Skeletal muscle cell (primary cell): Measurements from ENCODE around the gene WDFY1.

Experiments
- DNase-seq: peaks from one replicate; pipeline ENCODE4 v3.0.0-alpha.2; 2010; ENCODE audit warnings: low read depth
- H3K4me3 ChIP-seq: 2 replicates; pipeline ENCODE4 v1.5.1; 2011; ENCODE audit warnings: low read depth, mild to moderate bottlenecking, control low read depth, low read length, moderate library complexity

WDFY1 gene, protein sequence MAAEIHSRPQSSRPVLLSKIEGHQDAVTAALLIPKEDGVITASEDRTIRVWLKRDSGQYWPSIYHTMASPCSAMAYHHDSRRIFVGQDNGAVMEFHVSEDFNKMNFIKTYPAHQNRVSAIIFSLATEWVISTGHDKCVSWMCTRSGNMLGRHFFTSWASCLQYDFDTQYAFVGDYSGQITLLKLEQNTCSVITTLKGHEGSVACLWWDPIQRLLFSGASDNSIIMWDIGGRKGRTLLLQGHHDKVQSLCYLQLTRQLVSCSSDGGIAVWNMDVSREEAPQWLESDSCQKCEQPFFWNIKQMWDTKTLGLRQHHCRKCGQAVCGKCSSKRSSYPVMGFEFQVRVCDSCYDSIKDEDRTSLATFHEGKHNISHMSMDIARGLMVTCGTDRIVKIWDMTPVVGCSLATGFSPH

DNA sequence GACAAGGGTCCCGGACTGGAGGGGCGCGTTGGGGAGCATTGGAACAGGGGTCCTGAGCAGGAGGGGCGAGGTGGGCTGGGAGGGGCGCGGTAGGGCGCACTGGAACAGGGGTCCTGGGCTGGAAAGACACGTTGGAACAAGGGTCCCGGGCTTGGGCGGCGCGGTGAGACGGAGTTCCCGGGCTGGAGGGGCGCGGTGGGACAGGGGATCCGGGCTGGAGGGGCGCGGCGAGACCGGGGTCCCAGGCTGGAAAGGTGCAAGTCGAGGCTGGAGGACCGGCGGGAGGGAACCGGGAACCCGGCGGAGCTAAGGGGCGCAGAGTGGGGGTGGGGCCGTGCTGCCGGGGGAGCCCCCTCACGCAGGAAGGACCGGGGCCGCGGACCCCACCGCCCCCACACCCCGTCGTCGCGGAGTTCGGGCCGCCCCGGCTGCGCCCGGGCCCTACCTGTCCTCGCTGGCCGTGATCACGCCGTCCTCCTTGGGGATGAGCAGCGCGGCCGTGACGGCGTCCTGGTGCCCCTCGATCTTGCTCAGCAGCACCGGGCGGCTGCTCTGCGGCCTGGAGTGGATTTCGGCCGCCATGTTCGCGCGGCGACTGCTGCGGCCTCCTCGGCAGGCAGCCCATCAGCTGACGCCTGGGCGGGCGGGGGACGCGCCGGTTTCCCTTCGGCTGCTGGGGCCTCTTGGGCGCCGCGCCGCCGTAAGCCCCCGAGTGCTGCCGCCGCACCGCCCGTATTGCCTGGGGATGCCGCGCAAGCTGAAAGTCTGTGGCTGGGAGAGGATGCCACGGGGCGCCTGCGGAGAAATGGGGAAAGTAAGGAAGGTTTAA, at the start of gene WDFY1:
WDFY1 (minus strand) TSS at position 633 of the 829 bp plus-strand sequence; CDS start at position 582, 51 bp downstream.
- peak; percentile 67 for DNase-seq
- peak within 1 kb of the TSS; percentile 88 for H3K4me3 ChIP-seq

DNA sequence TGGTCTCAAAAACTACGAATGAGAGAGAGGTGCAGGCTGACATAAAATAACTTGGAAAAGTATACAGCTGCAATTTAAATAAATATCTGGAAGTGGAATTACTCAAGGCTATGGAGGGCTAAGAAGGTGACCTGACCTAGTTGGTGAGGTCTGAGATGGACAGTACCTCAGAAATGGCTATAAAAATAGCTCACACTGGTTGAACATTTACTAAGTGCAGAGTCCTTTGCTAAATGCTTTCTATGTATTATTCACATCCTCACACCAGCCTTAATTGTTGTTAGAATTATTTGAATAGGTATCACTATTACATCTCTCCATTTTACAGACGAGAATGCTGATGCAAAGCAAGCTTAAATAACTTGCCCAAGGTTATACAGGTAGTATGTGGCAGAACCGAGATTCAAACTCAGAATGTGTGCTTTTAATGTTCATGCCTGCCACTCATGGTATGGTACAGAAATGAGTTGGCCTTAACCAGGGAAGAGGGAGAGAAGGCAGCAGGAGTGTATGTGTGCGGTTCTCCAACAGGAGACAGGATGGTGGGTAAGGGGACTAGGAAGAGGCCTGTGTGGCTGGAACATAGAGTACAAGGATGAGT, 49.5 kb upstream of the WDFY1 start:
- no peak for DNase-seq
- no peak overlapping the region for H3K4me3 ChIP-seq

DNA sequence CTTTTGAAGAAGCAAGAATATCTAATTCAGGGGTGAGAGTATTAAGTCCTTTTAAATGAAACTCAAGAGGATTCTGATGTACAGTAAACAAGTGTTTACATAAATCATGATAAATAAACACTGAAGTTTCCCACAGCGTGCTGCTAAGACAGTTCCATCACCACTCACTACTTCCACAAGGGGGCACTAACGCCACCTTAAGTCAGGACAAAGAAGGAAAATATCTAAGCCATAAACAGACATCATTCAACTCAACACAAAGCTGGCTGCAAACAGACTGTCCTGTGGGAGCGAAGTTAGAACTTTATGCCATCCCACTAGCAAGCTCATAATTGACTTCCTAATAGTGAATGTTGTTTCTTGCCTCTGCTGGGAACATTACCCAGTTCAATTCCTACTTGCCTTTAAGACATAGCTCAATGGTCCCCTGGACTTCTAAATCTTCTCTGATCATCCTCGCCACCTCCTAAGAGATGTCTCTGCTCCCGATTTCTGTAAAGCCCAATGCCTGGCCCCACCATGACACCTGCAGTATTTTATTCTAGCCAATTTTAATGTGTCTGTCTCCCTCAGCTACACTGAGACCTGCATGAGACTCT, 48.6 kb upstream of the WDFY1 start:
- DNase-seq: peak; percentile 70
- no peak overlapping the region for H3K4me3 ChIP-seq

DNA sequence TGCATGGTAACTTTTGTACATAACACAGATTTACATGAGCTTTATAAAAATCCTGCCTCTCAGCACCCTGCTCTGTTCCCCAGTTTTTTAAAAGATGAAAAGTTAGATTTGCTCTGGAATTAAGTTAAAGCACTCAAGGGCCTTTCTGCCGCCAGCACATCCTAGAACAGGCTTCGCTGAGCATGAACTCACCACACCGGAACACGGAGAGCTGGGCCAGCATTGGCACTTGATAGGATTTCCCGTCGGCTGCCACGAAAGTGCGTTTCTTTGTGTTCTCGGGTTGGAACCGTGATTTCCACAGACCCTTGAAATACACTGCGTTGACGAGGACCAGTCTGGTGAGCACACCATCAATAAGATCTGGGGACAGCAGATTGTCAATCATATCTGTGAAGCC, 46.5 kb upstream of the WDFY1 start:
- DNase-seq: no peak
- H3K4me3 ChIP-seq: no peak overlapping the region

DNA sequence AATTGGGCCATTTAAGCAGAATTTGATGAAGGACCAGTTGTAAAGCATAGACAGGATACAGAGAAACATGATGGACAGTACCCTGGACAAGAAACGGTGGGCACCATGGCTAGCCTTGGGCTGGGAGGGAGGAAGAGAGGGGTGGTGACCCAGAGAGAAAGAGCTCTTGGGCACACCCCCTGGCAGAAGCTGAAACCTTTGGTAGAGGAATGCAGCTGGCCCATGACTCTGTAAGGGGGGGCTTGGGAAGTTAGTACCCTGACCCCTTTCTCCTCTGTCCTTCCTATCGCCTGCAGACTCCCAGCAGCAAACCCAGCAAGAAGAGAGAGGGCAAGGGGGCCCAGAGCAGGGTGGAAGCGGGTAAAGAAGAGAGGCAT, 44.7 kb upstream of the WDFY1 start:
- no peak for DNase-seq
- no peak overlapping the region for H3K4me3 ChIP-seq

DNA sequence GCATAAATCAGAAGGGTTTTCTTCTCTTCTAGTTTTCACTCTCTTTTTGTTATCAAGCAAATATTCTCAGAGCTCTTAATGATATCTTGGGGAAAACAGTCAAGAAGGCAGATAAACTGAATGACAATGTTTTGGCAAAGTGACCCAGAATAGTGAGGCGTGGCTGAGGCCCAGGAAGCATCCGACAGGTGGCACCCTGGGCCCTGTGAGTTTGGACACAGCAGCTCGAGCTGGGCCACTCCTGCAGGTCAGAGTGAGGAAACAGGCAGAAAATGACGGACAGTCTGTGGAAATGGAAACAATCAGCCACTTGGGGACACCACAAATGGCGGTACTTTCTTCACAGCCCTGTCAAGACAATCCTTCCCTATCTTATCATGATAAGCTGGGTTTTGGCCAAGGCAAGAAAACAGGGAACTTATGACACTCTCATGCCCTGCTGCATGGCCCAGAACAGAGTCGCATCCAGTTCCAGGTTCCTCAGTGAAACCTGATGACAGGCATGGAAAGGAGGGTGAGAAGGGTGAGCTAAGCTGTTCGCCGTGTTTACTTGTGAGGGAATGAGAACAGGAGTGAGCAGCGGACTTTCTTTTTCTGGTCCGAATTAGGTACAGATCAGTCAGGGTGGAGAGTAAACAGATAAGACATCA, 44.2 kb upstream of the WDFY1 start:
- H3K4me3 ChIP-seq: no peak overlapping the region
- no peak for DNase-seq

DNA sequence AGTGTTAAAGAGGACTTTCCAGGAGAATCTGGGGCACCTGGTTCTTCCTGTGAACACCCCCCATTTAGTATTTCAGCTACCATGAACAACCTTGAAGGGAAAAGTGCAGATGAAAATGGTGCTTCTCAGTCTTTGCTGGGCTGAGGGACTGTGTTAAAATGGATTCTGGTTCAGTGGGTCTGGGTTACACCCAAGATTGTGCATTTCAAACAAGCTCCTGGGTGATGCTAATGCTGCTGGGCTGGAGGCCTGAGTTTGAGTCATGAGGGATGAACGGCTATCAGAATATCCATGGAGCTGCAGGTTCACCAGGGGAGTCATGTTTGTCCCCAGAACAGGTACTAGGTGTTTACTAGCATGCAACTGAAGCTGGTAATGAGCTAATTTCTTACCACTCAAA, 36.1 kb upstream of the WDFY1 start:
- H3K4me3 ChIP-seq: no peak overlapping the region
- DNase-seq: no peak

DNA sequence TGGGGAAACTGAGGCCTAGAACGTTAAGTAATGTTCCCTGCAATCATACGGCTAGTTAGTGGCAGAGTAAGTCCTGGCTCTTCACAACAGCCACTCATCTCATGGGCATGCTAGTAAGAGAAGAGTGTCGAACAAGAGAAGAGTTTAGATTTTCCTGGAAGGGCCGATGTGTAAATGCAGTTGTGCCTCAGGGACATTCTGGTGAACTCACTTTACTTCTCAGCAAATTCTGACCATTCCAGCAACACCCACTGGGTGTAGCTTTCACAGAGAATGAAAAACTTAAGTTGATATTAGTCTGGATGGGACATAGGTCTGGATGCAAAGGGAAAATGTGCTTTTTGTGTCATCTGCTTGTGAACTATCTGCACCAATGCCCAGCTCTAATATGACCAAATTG, 35.7 kb upstream of the WDFY1 start:
- DNase-seq: no peak
- H3K4me3 ChIP-seq: no peak overlapping the region

DNA sequence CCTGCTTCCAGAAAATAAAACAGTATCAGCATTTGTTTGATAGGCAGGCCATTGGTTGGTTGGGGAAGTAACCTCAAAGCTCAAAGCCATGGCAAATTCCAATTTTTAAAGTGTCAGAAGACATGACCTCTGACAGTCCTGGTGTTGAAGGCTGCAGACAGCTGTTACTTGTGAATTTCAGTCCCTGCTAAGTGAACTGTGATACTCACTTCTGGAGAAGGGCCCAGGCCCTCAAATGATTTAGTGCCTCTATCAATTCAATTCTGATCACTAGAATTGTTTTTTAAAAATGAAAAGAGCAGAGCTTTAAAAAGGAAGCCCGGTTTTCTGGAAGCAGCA, 35.2 kb upstream of the WDFY1 start:
- no peak overlapping the region for H3K4me3 ChIP-seq
- no peak for DNase-seq

DNA sequence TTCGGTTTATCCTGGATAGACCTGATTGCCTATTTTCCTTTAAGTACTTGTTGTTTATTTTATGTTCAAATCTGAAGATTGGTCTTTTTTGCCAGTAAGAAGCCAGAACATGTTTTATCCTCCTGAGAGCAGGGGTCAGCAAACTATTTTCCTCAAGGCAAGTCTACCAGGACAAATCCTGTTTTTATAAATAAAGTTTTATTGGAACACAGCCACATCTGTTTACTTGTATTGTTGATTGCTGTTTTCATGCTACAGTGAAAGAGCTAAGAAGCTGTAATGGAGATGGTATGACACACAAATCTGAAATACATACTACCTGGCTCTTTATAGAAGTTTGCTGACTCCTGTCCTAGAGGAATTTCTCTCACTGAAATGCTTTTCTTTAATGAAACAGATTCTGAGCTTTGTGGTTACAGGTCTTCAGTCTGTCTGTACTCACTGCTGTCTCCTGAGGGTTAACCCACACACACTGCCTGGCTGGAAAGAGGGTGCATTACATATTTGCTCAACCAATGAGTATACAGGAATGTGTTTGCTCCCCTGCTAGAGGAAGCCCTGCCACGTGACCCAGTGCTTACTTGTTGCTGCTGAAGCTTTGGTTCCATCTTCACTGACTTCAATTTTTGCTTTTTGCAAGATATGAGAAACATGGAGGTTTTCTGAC, 34.7 kb upstream of the WDFY1 start:
- DNase-seq: peak; percentile 77
- H3K4me3 ChIP-seq: no peak overlapping the region

DNA sequence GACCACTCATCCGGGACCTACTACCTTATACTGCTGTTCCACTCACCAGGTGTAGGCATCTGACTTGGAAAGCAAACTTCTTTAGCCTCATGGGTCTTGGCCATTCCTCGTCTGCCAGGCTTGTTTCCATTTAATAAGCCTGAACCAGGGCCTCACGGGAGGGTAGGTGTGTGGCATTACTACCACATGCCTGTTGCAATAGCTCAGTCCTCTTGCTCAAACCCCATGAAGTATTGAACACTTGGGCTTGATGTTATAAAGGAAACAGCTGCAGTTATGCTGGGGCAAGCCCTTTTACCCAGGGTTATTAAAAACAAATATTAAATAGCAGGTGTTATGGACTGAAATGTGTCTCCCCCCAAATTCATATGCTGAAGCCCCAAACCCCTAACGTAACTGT, 33.3 kb upstream of the WDFY1 start:
- DNase-seq: no peak
- no peak overlapping the region for H3K4me3 ChIP-seq

DNA sequence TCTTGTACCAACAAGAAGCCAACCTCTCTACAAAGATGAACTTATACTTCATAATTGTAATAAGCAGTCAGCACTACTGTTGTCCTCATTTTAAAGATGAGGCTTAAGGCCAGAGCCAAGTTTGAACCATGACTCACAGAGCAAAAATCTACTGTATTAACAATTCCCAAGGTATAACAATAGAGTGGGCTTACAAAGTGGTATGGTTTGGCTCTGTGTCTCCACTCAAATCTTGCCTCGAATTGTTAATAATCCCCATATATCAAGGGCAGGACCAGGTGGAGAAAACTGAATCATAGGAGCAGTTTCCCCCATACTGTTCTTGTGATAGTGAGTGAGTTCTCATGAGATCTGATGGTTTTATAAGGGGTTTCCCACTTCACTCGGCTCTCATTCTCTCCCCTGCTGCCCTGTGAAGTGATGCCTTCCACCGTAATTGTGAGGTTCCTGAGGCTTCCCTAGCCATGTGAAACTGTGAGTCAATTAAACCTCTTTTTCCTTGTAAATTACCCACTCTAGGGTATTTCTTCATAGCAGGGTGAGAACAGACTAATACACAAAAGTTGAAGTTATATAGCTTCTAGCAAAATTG, 31.6 kb upstream of the WDFY1 start:
- no peak overlapping the region for H3K4me3 ChIP-seq
- peak; percentile 41 for DNase-seq

DNA sequence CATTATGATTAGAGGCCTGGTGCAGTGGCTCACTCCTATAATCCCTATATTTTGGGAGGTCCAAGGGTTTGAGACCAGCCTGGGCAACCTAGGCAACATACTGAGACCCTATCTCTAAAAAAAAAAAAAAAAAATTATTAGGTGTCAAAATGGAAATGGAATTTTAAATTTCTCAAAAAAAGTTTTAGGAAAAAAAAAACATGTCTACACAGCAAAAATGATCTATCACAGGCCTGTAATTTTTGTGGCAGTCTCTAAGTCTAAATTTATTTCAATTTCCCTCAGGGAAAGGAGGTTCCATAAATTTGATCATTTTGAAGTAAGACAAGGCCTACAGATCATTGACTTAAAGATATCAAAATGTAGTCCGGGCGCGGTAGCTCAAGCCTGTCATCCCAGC, 28.5 kb upstream of the WDFY1 start:
- DNase-seq: no peak

DNA sequence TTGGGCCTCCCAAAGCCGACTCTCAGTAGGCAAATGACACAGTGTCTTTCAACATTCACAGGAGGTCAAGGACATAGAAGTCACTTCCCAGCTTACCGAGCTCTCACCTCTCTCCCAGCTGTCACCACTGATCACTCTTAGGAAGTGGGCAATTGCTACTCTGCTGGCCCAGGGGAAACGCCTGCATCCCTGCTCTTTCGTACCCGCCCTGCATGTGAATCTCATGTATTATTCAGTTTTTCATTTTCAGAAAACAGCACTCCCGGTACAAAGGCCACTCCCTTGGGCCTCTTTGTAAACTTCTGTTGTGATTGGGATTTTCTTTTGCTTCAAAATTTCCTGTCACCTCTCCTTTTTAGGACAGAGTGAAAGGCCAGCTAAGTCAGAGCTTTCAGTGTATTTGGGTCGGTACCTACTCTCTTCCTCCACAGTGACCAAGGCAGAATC, 27.5 kb upstream of the WDFY1 start:
- H3K4me3 ChIP-seq: no peak overlapping the region
- no peak for DNase-seq

More for the DNA sequence above, 28.5 kb upstream of the WDFY1 start:
- no peak overlapping the region for H3K4me3 ChIP-seq

DNA sequence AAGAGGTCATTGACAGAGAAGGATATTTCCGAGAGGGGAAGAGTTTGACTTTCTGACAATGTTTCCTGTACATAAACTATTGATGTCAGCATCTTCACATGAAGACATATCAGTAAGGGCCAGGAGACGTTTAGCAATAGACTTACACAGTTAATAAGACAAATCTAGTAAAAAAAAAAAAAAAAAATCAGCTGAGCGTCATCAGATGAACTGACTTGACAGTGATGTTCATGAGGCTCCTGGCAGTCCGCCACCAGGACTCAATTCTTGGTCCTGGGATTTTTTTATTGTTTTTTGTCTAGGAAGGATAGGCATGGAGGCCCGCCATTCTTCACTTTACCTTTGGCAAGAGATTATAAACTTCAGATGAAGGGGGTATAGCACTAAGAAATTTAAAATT, 26.6 kb upstream of the WDFY1 start:
- H3K4me3 ChIP-seq: no peak overlapping the region

DNA sequence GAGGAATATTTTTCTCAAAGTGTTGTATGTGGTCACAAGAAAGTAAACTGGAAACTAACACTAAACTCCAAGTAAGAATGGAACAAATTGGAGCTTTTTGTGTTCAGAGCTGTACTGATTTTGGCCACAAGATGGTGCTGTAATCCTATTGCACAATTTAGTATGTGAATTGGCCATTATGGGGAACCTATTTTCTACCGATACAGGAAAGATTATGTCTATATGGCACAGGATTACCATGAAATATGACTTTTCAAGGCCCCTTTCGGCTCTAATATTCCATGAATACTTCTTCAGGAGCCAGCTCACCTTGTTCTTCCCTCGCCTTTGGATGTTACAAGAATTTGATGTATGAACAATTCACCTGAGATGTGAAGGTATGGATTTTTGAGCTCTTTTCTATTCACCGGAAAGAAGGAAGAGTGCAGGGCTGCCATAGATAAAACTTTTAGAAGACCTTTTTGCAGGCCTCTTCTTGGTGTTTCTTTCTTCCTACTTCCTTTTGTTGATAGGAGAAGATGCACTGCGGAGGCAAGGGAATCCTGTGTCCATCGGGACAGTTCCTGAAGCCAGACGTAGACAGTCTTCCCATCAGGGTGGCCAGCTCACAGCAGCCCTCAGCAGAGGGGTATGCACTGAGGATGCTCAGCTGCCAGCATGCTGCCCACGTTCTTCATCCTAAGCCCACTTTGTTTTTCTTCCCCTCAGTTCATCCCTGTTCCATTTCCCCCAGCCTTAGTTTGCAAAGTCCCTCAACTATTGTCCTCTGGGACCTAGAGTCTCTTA, 25.4 kb upstream of the WDFY1 start:
- DNase-seq: no peak

More for the DNA sequence above, 26.6 kb upstream of the WDFY1 start:
- DNase-seq: no peak

DNA sequence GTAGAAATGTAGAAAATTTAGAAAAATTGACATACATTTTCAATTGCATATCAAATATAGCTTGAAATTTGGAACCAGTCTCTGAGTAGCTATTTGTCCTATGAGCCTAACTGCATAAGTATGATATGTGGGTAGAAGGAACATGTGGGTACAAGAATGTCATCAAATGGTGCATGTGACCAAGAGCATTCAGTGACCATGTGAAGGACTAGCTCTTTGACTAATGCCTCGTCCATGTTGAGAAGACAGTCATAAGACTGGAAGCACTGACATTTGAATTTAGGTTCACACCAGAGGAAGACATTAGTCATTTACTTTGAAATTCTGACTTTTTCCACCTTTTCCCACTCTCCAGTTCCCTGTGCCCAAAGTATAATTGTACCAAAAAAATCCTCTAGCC, 24.7 kb upstream of the WDFY1 start:
- no peak overlapping the region for H3K4me3 ChIP-seq
- DNase-seq: no peak

More for the DNA sequence above, 25.4 kb upstream of the WDFY1 start:
- H3K4me3 ChIP-seq: no peak overlapping the region

DNA sequence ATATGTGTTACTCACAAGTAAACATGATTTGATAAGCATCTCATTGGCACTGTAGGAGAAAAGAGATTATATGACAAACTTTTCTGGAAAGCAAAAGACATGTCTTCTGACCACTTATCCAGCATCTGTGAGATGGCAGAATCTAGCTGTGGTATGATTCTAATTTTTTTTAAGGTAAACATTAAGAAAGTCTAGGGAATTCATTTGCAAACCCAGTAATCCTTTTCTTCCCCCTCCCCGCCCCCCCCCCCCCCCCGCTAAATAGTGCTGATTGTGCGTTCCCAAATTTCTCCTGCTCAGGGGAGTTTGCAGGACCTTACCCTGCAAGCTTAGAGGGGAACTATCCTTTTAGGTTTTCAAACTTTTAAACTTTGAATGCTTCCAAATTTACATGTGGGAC, 24.2 kb upstream of the WDFY1 start:
- H3K4me3 ChIP-seq: no peak overlapping the region
- DNase-seq: no peak
